HepG2 (cell line): Measurements from ENCODE around the gene RERE. TPM values are rescaled to one million over a fixed set of nuclear protein-coding genes. Genes with fewer than 3 reads are reported as not detected.

Experiments used
- ATAC-seq: fragments of 200-7000 bp; cut with Tn5 transposase; 3 replicates; pipeline ENCODE4 v1.9.1; 2020; ENCODE audit warnings: mild to moderate bottlenecking, moderate library complexity
- BruUV-seq: library from RNA; stranded (reverse); fragments of 400-500 nt; replicated peaks from 2 replicates; lab custom pipeline; 2021; lab: Mats Ljungman, UMichigan
- CTCF ChIA-PET: fragments of 300-600 bp; formaldehyde crosslinking; extraction: SDS; loops from one replicate; lab custom pipeline; 2021; ENCODE audit warnings: low total read pairs, inconsistent platforms, low intra/inter-chr PET ratio; lab: Yijun Ruan, JAX
- POLR2A ChIA-PET: fragments of 350-600 bp; sonication (Branson Sonifier 250); formaldehyde crosslinking; loops from one replicate; lab custom pipeline; 2020; ENCODE audit warnings: antibody characterized with exemption, inconsistent platforms; lab: Yijun Ruan, JAX
- DNase-seq: peaks from one replicate; pipeline ENCODE4 v3.0.0-alpha.2; 2015; ENCODE audit warnings: low spot score
- FAIRE-seq: peaks from 3 replicates; lab custom pipeline; 2011; peaks lifted over from hg19 to GRCh38; lab: Jason Lieb, UNC
- H2AFZ ChIP-seq: one replicate; pipeline ENCODE4 v1.6.1; 2011; ENCODE audit warnings: low read length, inconsistent platforms
- H3K27ac ChIP-seq: fragments of 300-600 bp; 3 replicates; pipeline ENCODE4 v1.8.0; 2011; ENCODE audit warnings: mixed run types, mild to moderate bottlenecking, mixed read lengths, low read length, inconsistent platforms; ENCODE audit not compliant: insufficient read depth; ENCODE audit errors: extremely low read length
- H3K27me3 ChIP-seq, 2 experiments: fragments of 200-600 bp in 1 of 2; 2 replicates in 1 of 2; 3 replicates in 1 of 2; pipeline versions ENCODE4 v1.6.0 to v1.8.0; 2011; ENCODE audit warnings: low read length in 2 of 2, mild to moderate bottlenecking in 2 of 2, moderate library complexity in 2 of 2, inconsistent platforms in 1 of 2; ENCODE audit not compliant: insufficient read depth in 2 of 2, control insufficient read depth in 1 of 2
- H3K36me3 ChIP-seq, 2 experiments: fragments of 200-600 bp in 1 of 2; replicated peaks in 1 of 2; 2 replicates in 1 of 2; 3 replicates in 1 of 2; pipeline versions ENCODE4 v1.5.1 to v1.8.0; 2011; ENCODE audit warnings: low read length in 2 of 2, inconsistent platforms in 1 of 2; ENCODE audit not compliant: insufficient read depth in 2 of 2, control insufficient read depth in 1 of 2
- H3K4me1 ChIP-seq: 2 replicates; pipeline ENCODE4 v1.5.1; 2012; ENCODE audit warnings: low read length, inconsistent platforms; ENCODE audit not compliant: insufficient read depth
- H3K4me2 ChIP-seq: 2 replicates; pipeline ENCODE4 v1.6.0; 2011; ENCODE audit warnings: low read depth, low read length, inconsistent platforms
- H3K4me3 ChIP-seq, 3 experiments: fragments of 200-600 bp in 1 of 3; sonication (generic), shearing (Covaris generic) in 1 of 3; replicated peaks in 1 of 3; 2 replicates each; pipeline ENCODE4 v1.5.1; 2011 to 2016; ENCODE audit warnings: low read length in 3 of 3, inconsistent platforms in 2 of 3, low read depth in 2 of 3, mild to moderate bottlenecking in 2 of 3, control low read depth in 1 of 3, mixed read lengths in 1 of 3; ENCODE audit not compliant: insufficient read depth in 1 of 3
- H3K79me2 ChIP-seq: one replicate; pipeline ENCODE4 v1.6.1; 2011; ENCODE audit warnings: low read length, inconsistent platforms; ENCODE audit not compliant: insufficient read depth
- H3K9ac ChIP-seq: 2 replicates; pipeline ENCODE4 v1.6.0; 2011; ENCODE audit warnings: mild to moderate bottlenecking, low read depth, low read length, inconsistent platforms; ENCODE audit not compliant: insufficient read depth
- H3K9me3 ChIP-seq: 2 replicates; pipeline ENCODE4 v1.5.1; 2012; ENCODE audit warnings: mild to moderate bottlenecking, low read length
- H4K20me1 ChIP-seq: 2 replicates; pipeline ENCODE4 v1.6.0; 2011; ENCODE audit warnings: inconsistent platforms, mild to moderate bottlenecking, low read length, moderate library complexity; ENCODE audit not compliant: insufficient read depth
- BCL6 ChIP-seq: IDR thresholded peaks from 2 replicates; pipeline ENCODE4 v1.6.1; 2016; ENCODE audit warnings: missing genetic modification reagents, missing compliant biosample characterization
- CBX5 ChIP-seq: sonication (generic); formaldehyde crosslinking; IDR thresholded peaks from 2 replicates; pipeline ENCODE4 v1.4.0; 2020; ENCODE audit warnings: missing genetic modification reagents, borderline replicate concordance
- DNMT3B ChIP-seq: conservative IDR thresholded peaks from 2 replicates; pipeline ENCODE4 v1.6.1; 2016; ENCODE audit warnings: missing biosample characterization, control low read depth
- HDAC2 ChIP-seq: sonication (generic); formaldehyde crosslinking; IDR thresholded peaks from 2 replicates; pipeline ENCODE4 v1.4.0; 2020; ENCODE audit warnings: missing genetic modification reagents
- HNRNPK ChIP-seq: fragments of 200-400 bp; formaldehyde crosslinking; IDR thresholded peaks from 2 replicates; pipeline ENCODE4 v1.6.1; 2018; ENCODE audit warnings: low read length, low read depth, moderate library complexity, mild to moderate bottlenecking; ENCODE audit not compliant: poor library complexity, severe bottlenecking
- KAT8 ChIP-seq: IDR thresholded peaks from 2 replicates; pipeline ENCODE4 v1.6.1; 2016; ENCODE audit warnings: missing genetic modification reagents, missing compliant biosample characterization
- MTA1 ChIP-seq: sonication (generic); formaldehyde crosslinking; IDR thresholded peaks from 2 replicates; pipeline ENCODE4 v1.4.0; 2020; ENCODE audit warnings: missing genetic modification reagents, mild to moderate bottlenecking, borderline replicate concordance
- NCOA2 ChIP-seq: sonication (generic); formaldehyde crosslinking; IDR thresholded peaks from 2 replicates; pipeline ENCODE4 v1.8.0; 2022; ENCODE audit warnings: inconsistent platforms
- SOX6 ChIP-seq, 2 experiments: fragments of 450-650 bp in 1 of 2; sonication (generic) in 1 of 2; formaldehyde crosslinking in 1 of 2; IDR thresholded peaks; 2 replicates each; pipeline versions ENCODE4 v1.4.0 to v1.6.1; 2017 to 2020; ENCODE audit warnings: antibody characterized with exemption in 1 of 2, mild to moderate bottlenecking in 1 of 2, missing genetic modification reagents in 1 of 2
- TBP ChIP-seq: sonication (generic); formaldehyde crosslinking; IDR thresholded peaks from 2 replicates; pipeline ENCODE4 v1.5.0; 2020; ENCODE audit warnings: missing genetic modification reagents
- TBX2 ChIP-seq: sonication (generic); formaldehyde crosslinking; IDR thresholded peaks from 2 replicates; pipeline ENCODE4 v1.5.0; 2020; ENCODE audit warnings: missing genetic modification reagents, mild to moderate bottlenecking, borderline replicate concordance
- ZBTB3 ChIP-seq: sonication (generic); formaldehyde crosslinking; IDR thresholded peaks from 2 replicates; pipeline ENCODE4 v1.4.0; 2020; ENCODE audit warnings: low read depth, mild to moderate bottlenecking, moderate library complexity, missing genetic modification reagents, borderline replicate concordance
- ZNF614 ChIP-seq: IDR thresholded peaks from 2 replicates; pipeline ENCODE4 v1.6.1; 2018; ENCODE audit warnings: missing biosample characterization, missing genetic modification reagents, inconsistent platforms, borderline replicate concordance
- ZNF672 ChIP-seq: sonication (generic); formaldehyde crosslinking; IDR thresholded peaks from 2 replicates; pipeline ENCODE4 v1.8.1; 2022; ENCODE audit warnings: missing genetic modification reagents
- ZNF850 ChIP-seq: sonication (generic); formaldehyde crosslinking; conservative IDR thresholded peaks from 2 replicates; pipeline ENCODE4 v1.9.0; 2021; ENCODE audit warnings: mild to moderate bottlenecking, missing genetic modification reagents
- WGBS: methylation state at CpG from one replicate; pipeline ENCODE4 v1.1.6; 2017; ENCODE audit warnings: low lambda C conversion rate; 5-methylcytosine and 5-hydroxymethylcytosine counted together
- in situ Hi-C: cut with HindIII; loops from 2 replicates; pipeline ENCODE4 v1.10.0; 2017; ENCODE audit warnings: low pct_unique_long_range_greater_than_20kb; ENCODE audit not compliant: extremely low pct_ligation_motif_present
- intact Hi-C: fragments of 100-400 bp; cut with micrococcal nuclease; formaldehyde crosslinking; loops from one replicate; pipeline ENCODE4 v1.10.0; 2022; ENCODE audit not compliant: unreplicated experiment
- polyA plus RNA-seq, 8 experiments: library from polyadenylated mRNA; depleted of rRNA in 3 of 8; stranded (reverse) in 7 of 8; unstranded in 1 of 8; fragments of >200 nt; fragmentation: Illumina TruSeq in 4 of 8; extraction: Trizol in 4 of 8; gene quantifications; 2 replicates each; pipeline versions ENCODE4 v1.2.1 to v1.2.3, GENCODE V29; 2011 to 2016; ENCODE audit warnings: low read depth in 4 of 8, missing spikeins in 1 of 8, mixed read lengths in 1 of 8; ENCODE audit not compliant: insufficient read depth in 1 of 8
- total RNA-seq, 5 experiments: library from RNA; depleted of rRNA; stranded (reverse); fragments of >200 nt; fragmentation: Illumina TruSeq; extraction: Trizol; gene quantifications; 2 replicates each; pipeline ENCODE4 v1.2.3, GENCODE V29; 2016; ENCODE audit warnings: low read depth in 1 of 5
- TF ChIP-seq, protein P1 (sequence below): IDR thresholded peaks from 2 replicates; pipeline ENCODE4 v1.6.1; 2012; ENCODE audit warnings: low read depth, low read length, improper control_type of control experiment
- TF ChIP-seq, protein P2 (sequence below): sonication (generic); formaldehyde crosslinking; IDR thresholded peaks from 2 replicates; pipeline ENCODE4 v1.4.0; 2020; ENCODE audit warnings: mild to moderate bottlenecking, missing genetic modification reagents
- TF ChIP-seq, protein P3 (sequence below), 2 experiments: sonication (generic) in 1 of 2; formaldehyde crosslinking in 1 of 2; IDR thresholded peaks; 2 replicates each; pipeline versions ENCODE4 v1.4.0 to v1.6.1; 2016 to 2020; ENCODE audit warnings: borderline replicate concordance in 1 of 2, low read depth in 1 of 2, mild to moderate bottlenecking in 1 of 2, missing genetic modification reagents in 1 of 2

RERE gene
- total and polyA plus RNA-seq, 2 of the 13 experiments (the other 11 are each of a cell fraction or from before 2014, with no cell fraction given) = 18.3 to 21.9 TPM

DNA sequence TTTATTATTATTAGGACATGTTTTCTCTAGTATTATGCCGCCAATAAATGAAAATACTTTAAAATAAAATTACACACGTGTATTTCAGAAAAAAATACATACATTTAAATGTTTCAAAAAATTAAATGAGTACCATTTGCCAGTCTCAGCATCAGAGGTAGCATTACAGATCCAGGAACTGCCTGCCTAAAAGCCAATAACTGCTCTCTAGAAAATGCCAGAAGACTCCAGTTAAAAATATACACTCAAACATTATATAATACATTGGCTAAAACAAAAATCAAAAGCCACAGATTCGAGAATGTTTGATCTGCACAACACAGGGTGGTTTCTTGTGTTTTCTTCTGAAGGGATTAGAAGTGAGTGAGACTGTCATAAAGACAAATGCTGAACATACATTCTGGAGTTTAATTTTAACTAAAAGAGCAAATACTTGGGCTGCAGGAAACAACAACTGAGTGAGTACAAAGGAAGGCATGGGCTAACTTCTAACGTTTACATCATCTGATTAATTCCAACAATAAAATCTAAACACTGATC lies 105.5 kb downstream of the RERE start:
- intact Hi-C loops (no loop called here), in situ Hi-C loops (no loop called here)
- Histone ChIP-seq H3K4me2 (peak overlapping the region; percentile 74), H3K4me3 (peak overlapping the region; percentile 16 to 42 (median 39); a peak in 4 of 6 replicates), H3K27me3 (no peaks in the 10 kb centered on the region), H3K9me3 (no peaks in the 10 kb centered on the region), H3K36me3 (no peaks in the 10 kb centered on the region), H3K27ac (peak overlapping the region; percentile 81), H3K4me1 (peaks cover 90% of the 10 kb centered on the region), H4K20me1 (no peaks in the 10 kb centered on the region), H3K9ac (peak overlapping the region; percentile 67), H2AFZ (no peak overlapping the region), H3K79me2 (peaks cover 73% of the 10 kb centered on the region)
- FAIRE-seq = peak; percentile 84
- DNase-seq = peak; percentile 91
- WGBS = 4% methylated on average over 4 of the region's 4 CpGs
- BruUV-seq = TSS peak; percentile 40
- ChIA-PET POLR2A (interaction anchor here (1.0 to 1.4 kb wide), 3 partner anchors 10 to 472 kb away, joined by 3 to 19 read pairs (median 4); no protein-coding TSS in a partner anchor), CTCF (no interaction called here)
- ATAC-seq = peak; percentile 80
- peak; percentile 42; the same call in 1 of the 2 replicates for TF ChIP-seq HDAC2 (CRISPR knock-in tag)
- TF ChIP-seq, protein P1, sequence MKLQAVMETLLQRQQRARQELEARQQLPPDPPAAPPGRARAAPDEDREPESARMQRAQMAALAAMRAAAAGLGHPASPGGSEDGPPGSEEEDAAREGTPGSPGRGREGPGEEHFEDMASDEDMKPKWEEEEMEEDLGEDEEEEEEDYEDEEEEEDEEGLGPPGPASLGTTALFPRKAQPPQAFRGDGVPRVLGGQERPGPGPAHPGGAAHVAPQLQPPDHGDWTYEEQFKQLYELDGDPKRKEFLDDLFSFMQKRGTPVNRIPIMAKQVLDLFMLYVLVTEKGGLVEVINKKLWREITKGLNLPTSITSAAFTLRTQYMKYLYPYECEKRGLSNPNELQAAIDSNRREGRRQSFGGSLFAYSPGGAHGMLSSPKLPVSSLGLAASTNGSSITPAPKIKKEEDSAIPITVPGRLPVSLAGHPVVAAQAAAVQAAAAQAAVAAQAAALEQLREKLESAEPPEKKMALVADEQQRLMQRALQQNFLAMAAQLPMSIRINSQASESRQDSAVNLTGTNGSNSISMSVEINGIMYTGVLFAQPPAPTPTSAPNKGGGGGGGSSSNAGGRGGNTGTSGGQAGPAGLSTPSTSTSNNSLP = peak; percentile 14
- TF ChIP-seq, protein P2, sequence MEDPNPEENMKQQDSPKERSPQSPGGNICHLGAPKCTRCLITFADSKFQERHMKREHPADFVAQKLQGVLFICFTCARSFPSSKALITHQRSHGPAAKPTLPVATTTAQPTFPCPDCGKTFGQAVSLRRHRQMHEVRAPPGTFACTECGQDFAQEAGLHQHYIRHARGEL (CRISPR knock-in tag) = no peak
- TF ChIP-seq ZBTB3 = no peak
- no peak for TF ChIP-seq ZNF672
- TF ChIP-seq, protein P3, sequence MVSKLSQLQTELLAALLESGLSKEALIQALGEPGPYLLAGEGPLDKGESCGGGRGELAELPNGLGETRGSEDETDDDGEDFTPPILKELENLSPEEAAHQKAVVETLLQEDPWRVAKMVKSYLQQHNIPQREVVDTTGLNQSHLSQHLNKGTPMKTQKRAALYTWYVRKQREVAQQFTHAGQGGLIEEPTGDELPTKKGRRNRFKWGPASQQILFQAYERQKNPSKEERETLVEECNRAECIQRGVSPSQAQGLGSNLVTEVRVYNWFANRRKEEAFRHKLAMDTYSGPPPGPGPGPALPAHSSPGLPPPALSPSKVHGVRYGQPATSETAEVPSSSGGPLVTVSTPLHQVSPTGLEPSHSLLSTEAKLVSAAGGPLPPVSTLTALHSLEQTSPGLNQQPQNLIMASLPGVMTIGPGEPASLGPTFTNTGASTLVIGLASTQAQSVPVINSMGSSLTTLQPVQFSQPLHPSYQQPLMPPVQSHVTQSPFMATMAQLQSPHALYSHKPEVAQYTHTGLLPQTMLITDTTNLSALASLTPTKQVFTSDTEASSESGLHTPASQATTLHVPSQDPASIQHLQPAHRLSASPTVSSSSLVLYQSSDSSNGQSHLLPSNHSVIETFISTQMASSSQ (IDR thresholded peaks at IDR 0.05; ENCODE audit: low read depth) = peak; percentile 89
- TF ChIP-seq, protein P3 (CRISPR knock-in tag; IDR thresholded peaks at IDR 0.05; ENCODE audit: borderline replicate concordance) = peak; percentile 87; the same call in 1 of the 2 replicates
- peak; percentile 88 for TF ChIP-seq NCOA2
- no peak for TF ChIP-seq HNRNPK
- TF ChIP-seq DNMT3B (CRISPR knock-in tag) = no peak
- no peak for TF ChIP-seq CBX5
- no peak for TF ChIP-seq MTA1 (CRISPR knock-in tag)
- peak; percentile 43; the same call in 1 of the 2 replicates for TF ChIP-seq KAT8 (CRISPR knock-in tag)
- peak; percentile 94 for TF ChIP-seq BCL6
- TF ChIP-seq SOX6 (IDR thresholded peaks at IDR 0.05) = no peak
- TF ChIP-seq SOX6 (CRISPR knock-in tag; IDR thresholded peaks at IDR 0.05) = peak; percentile 88
- TF ChIP-seq ZNF850 = no peak
- TF ChIP-seq TBP (CRISPR knock-in tag) = no peak
- 0 out of 2 replicates have a peak, but pooled peaks have one; percentile 40 for TF ChIP-seq TBX2 (CRISPR knock-in tag)
- peak; percentile 52; the same call in 1 of the 2 replicates for TF ChIP-seq ZNF614
